PC-9 (cell line): Measurements from ENCODE around the gene DOCK9. TPM values are rescaled to one million over a fixed set of nuclear protein-coding genes. Genes with fewer than 3 reads are reported as not detected.

ENCODE experiments used
- BruUV-seq: library from RNA; stranded (reverse); fragments of 400-500 nt; replicated peaks from 2 replicates; lab custom pipeline; 2021; lab: Mats Ljungman, UMichigan
- CTCF ChIA-PET: fragments of 300-600 bp; sonication (Branson Sonifier 250); formaldehyde crosslinking; loops from one replicate; lab custom pipeline; 2022; ENCODE audit warnings: antibody characterized with exemption; lab: Charles Lee
- POLR2A ChIA-PET: fragments of 300-600 bp; sonication (Branson Sonifier 250); formaldehyde crosslinking; loops from one replicate; lab custom pipeline; 2022; ENCODE audit warnings: antibody characterized with exemption; ENCODE audit not compliant: unreplicated experiment; lab: Charles Lee
- DNase-seq, 2 experiments: peaks; one replicate each; pipeline versions ENCODE4 v3.0.0 to v3.0.0-alpha.2; 2015 to 2022; ENCODE audit warnings: mixed read lengths in 1 of 2
- H2AFZ ChIP-seq: fragments of 200-600 bp; sonication (generic); 2 replicates; pipeline ENCODE4 v1.8.1; 2017; ENCODE audit warnings: antibody characterized with exemption
- H3F3A ChIP-seq: fragments of 200-600 bp; sonication (generic); 2 replicates; pipeline ENCODE4 v1.8.1; 2017; ENCODE audit warnings: antibody characterized with exemption, mild to moderate bottlenecking, low read depth; ENCODE audit not compliant: insufficient read depth
- H3K27ac ChIP-seq: fragments of 200-600 bp; sonication (generic); 2 replicates; pipeline ENCODE4 v1.6.1; 2016; ENCODE audit warnings: mixed run types
- H3K27me3 ChIP-seq: fragments of 200-600 bp; sonication (generic); 2 replicates; pipeline ENCODE4 v1.6.1; 2016; ENCODE audit warnings: low read depth, mixed run types; ENCODE audit not compliant: insufficient read depth
- H3K36me3 ChIP-seq: fragments of 200-600 bp; sonication (generic); 2 replicates; pipeline ENCODE4 v1.6.1; 2016; ENCODE audit warnings: low read depth, mixed run types
- H3K4me1 ChIP-seq: fragments of 200-600 bp; sonication (generic); replicated peaks from 2 replicates; pipeline ENCODE4 v1.6.1; 2016; ENCODE audit warnings: mixed run types; ENCODE audit not compliant: insufficient read depth
- H3K4me2 ChIP-seq: fragments of 200-600 bp; sonication (generic); 2 replicates; pipeline ENCODE4 v1.6.1; 2017; ENCODE audit warnings: mixed run types
- H3K4me3 ChIP-seq: fragments of 200-600 bp; sonication (generic); 2 replicates; pipeline ENCODE4 v1.6.1; 2016; ENCODE audit warnings: mixed run types
- H3K79me2 ChIP-seq: fragments of 200-600 bp; sonication (generic); 2 replicates; pipeline ENCODE4 v1.6.1; 2017; ENCODE audit warnings: low read depth, mixed run types
- H3K9me2 ChIP-seq: fragments of 200-600 bp; sonication (generic); 2 replicates; pipeline ENCODE4 v1.8.1; 2017; ENCODE audit warnings: mild to moderate bottlenecking; ENCODE audit not compliant: insufficient read depth
- H3K9me3 ChIP-seq: fragments of 200-600 bp; sonication (generic); 2 replicates; pipeline ENCODE4 v1.8.1; 2016; ENCODE audit warnings: low read depth; ENCODE audit not compliant: insufficient read depth
- H4K20me1 ChIP-seq: fragments of 200-600 bp; sonication (generic); 2 replicates; pipeline ENCODE4 v1.8.1; 2017; ENCODE audit not compliant: insufficient read depth
- CTCF ChIP-seq: fragments of 200-600 bp; sonication (generic); conservative IDR thresholded peaks from 2 replicates; pipeline ENCODE4 v1.6.1; 2017; ENCODE audit warnings: mixed run types, antibody characterized with exemption, mild to moderate bottlenecking, moderate library complexity
- EZH2 ChIP-seq: fragments of 200-600 bp; sonication (generic); IDR thresholded peaks from 2 replicates; pipeline ENCODE4 v1.8.0; 2017; ENCODE audit warnings: antibody characterized with exemption, low read depth
- intact Hi-C: fragments of 100-400 bp; cut with micrococcal nuclease; formaldehyde crosslinking; loops from one replicate; pipeline ENCODE4 v1.10.0; 2022; ENCODE audit not compliant: unreplicated experiment
- total RNA-seq: library from RNA; stranded (reverse); gene quantifications from 2 replicates; pipeline ENCODE4 v1.2.3, GENCODE V29; 2021

Gene DOCK9
- total RNA-seq, 1 experiment from 2014 or later: 69.5 TPM

- CTCF ChIA-PET: no interaction called here
- peaks cover 13% of the 10 kb centered on the region for H3K36me3 ChIP-seq
Measured at GRCh38 chr13:98905199-98905598, 72.7 kb downstream of the DOCK9 start.

GRCh38 chr13:98900442-98900841 is 77.4 kb downstream of the DOCK9 start:
- CTCF ChIA-PET: no interaction called here
- no peak overlapping the region for H3K27ac ChIP-seq
- no peaks in the 10 kb centered on the region; the same call in 1 of the 2 replicates for H3K9me2 ChIP-seq
- H2AFZ ChIP-seq: no peak overlapping the region
- no TSS peak for BruUV-seq
- H3K9me3 ChIP-seq: no peaks in the 10 kb centered on the region
- no peaks in the 10 kb centered on the region for H3K4me1 ChIP-seq
- no peaks in the 10 kb centered on the region for H3K27me3 ChIP-seq
- H3F3A ChIP-seq: no peaks in the 10 kb centered on the region; the same call in 1 of the 2 replicates
- H3K4me3 ChIP-seq: no peak overlapping the region
- intact Hi-C loops: no loop called here
- no peak overlapping the region for H3K4me2 ChIP-seq
- peaks cover 30% of the 10 kb centered on the region for H3K36me3 ChIP-seq
- DNase-seq: no peak
- POLR2A ChIA-PET: no interaction called here
- no peaks in the 10 kb centered on the region for H4K20me1 ChIP-seq
- TF ChIP-seq CTCF: no peak
- no peak for TF ChIP-seq EZH2
- no peaks in the 10 kb centered on the region for H3K79me2 ChIP-seq

More at GRCh38 chr13:98905199-98905598, 72.7 kb downstream of the DOCK9 start:
- Histone ChIP-seq H3K4me1 (peaks cover 22% of the 10 kb centered on the region), H3K9me3 (no peaks in the 10 kb centered on the region), H3K27ac (no peak overlapping the region), H3K4me2 (no peak overlapping the region), H3K79me2 (no peaks in the 10 kb centered on the region), H3K9me2 (no peaks in the 10 kb centered on the region), H3F3A (peaks cover 12% of the 10 kb centered on the region), H3K27me3 (no peaks in the 10 kb centered on the region), H4K20me1 (no peaks in the 10 kb centered on the region), H3K4me3 (no peak overlapping the region), H2AFZ (no peak overlapping the region)
- POLR2A ChIA-PET: no interaction called here
- no peak for TF ChIP-seq CTCF
- no peak for TF ChIP-seq EZH2
- no TSS peak for BruUV-seq
- intact Hi-C loops: no loop called here
- DNase-seq: no peak

GRCh38 chr13:98897706-98898105 is 80.2 kb downstream of the DOCK9 start:
- Histone ChIP-seq H3K27ac (no peak overlapping the region), H3K4me2 (no peak overlapping the region), H3K4me3 (no peak overlapping the region), H3K79me2 (no peaks in the 10 kb centered on the region), H3K9me2 (no peaks in the 10 kb centered on the region; the same call in 1 of the 2 replicates), H3K36me3 (peaks cover 30% of the 10 kb centered on the region), H3K9me3 (no peaks in the 10 kb centered on the region), H2AFZ (no peak overlapping the region), H4K20me1 (no peaks in the 10 kb centered on the region), H3F3A (no peaks in the 10 kb centered on the region; the same call in 1 of the 2 replicates), H3K4me1 (no peaks in the 10 kb centered on the region), H3K27me3 (no peaks in the 10 kb centered on the region)
- intact Hi-C loops: no loop called here
- DNase-seq: no peak
- TF ChIP-seq CTCF: no peak
- TF ChIP-seq EZH2: no peak
- ChIA-PET CTCF (no interaction called here), POLR2A (no interaction called here)
- no TSS peak for BruUV-seq
